Adrenal gland (tissue), 5 donors: ENCODE data around the gene PLA2G2F.
"Not testable (repeated sequence)": the region's sequence is repeated elsewhere in the genome, so short reads cannot be mapped to it uniquely, and the experiment has no call there.

ENCODE experiments used
- CTCF ChIP-seq, 6 experiments: fragments of 450-650 bp in 4 of 6; fragments of 200-600 bp in 2 of 6; sonication (generic) in 1 of 6; IDR thresholded peaks; 1 replicate in 5 of 6; 2 replicates in 1 of 6; pipeline versions ENCODE4 v1.5.1 to v1.8.0; 2016 to 2021; ENCODE audit warnings: antibody characterized with exemption in 6 of 6, mild to moderate bottlenecking in 2 of 6, moderate library complexity in 1 of 6
- POLR2A ChIP-seq, 2 donors: fragments of 450-650 bp; IDR thresholded peaks; one replicate each; pipeline ENCODE4 v1.6.1; 2017; ENCODE audit warnings: antibody characterized with exemption in 2 of 2, mild to moderate bottlenecking in 2 of 2, moderate library complexity in 1 of 2
- donor health status: DM: no; HTN: no; CAD: no.

GRCh38 chr1:20130518-20130917 lies 8.6 kb upstream of the PLA2G2F start:
- not testable (repeated sequence) for TF ChIP-seq CTCF, POLR2A (IDR thresholded peaks at IDR 0.05)
